ENCODE measurements around the gene CUL2.
"Not testable (repeated sequence)": the region's sequence is repeated elsewhere in the genome, so short reads cannot be mapped to it uniquely, and the experiment has no call there.

CUL2 gene

DNA sequence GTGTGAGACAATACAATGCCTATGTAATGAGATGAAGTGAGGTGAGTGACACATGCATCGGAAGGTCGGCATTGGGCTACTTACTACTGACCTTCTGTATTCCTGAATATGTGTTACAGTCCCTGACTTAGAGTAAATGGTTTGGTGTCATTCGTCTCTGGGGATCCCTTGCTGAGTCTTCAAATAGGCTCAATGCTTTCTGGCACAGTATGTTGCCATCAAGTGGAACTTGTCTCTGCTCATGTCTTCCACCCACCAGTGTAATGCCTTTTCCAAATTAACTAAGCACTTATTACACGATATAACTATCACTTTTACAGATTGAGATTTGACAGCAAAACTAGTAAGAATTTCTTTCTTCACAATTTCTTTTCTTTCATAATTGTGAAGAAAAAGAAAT is 10.9 kb downstream of the CUL2 start:
- DNase-seq: no peak

DNA sequence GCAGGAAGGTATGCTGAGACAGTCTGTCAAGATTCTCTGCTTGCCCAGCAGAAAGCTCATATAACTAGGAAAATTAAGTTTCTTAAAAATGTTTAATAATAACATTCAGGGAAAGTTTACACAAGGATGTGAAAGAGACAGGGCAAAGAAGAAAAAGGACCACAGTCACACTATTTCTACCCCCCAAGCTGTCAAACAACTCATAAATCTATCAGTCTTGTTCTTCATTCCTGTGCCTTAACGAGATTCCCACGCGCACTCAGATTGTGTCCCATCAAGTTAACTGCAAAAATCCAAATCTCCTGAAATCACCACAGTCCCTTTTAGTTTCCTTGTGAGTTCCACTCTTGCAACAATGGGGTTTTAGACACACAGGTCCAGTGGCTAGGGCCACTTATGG is 14.9 kb downstream of the CUL2 start:
- DNase-seq: no peak

DNA sequence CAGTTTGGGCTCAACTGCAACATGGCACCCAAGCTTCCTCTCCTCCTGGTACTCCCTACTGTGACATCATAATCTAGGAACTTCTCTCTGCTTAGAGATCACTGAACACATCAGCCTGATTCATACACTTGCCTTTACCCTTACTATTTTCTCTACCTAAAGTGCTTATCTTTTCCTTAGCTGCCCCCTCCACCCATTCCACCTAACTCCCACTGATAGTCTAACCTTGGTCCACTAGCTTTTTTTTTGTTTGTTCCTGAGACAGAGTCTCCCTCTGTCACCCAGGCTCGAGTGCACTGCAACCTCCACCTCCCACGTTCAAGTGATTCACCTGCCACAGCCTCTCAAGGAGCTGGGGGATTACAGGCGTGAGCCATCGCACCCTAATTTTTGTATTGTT is 15.9 kb downstream of the CUL2 start:
- no peak for DNase-seq

DNA sequence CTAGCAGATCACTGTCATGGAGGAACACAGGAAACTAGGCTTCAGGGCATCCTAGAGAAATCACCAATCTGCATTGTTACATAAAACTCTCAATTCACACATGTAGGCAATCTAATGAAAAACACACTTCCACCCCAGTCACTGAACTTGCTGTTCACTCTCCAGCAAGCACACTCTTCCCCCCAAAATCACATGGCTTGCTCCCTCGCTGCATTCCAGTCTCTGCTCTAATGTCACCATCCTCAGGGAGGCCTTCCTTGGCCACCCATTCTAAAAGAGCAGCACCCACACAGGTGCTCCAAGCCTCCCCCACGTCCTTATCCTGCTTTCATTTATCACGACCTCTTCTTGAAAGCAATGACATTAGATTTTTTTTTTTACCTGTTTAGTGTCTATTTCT is 19.6 kb downstream of the CUL2 start:
- no peak for DNase-seq

DNA sequence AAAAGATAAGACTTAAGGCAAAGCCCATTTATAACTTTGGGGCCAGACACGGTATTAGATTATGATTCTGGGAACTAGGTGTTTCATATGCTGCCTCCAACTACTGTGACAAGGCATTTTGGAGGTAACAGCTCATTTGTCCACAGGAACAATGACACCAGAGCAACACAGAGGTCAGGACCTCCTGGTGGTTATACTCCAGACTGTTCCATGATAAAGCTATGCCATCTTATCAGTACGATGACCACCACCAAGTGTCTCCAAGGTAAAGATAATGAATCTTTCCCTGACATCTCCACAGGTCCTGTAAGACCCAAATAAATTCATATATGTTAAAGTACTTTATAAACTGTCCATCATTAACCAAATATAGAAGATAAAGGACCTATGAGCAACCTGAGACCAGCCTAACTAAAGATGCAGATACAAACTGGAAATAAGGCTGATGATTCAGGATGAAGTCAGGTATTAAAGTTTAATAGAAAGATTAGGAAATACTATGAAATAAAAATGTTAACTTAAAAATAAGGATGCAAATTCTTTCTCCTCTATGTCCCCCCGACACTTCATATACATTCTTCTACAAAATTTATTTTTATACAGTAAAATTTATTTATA is 26.2 kb downstream of the CUL2 start:
- no peak for DNase-seq

DNA sequence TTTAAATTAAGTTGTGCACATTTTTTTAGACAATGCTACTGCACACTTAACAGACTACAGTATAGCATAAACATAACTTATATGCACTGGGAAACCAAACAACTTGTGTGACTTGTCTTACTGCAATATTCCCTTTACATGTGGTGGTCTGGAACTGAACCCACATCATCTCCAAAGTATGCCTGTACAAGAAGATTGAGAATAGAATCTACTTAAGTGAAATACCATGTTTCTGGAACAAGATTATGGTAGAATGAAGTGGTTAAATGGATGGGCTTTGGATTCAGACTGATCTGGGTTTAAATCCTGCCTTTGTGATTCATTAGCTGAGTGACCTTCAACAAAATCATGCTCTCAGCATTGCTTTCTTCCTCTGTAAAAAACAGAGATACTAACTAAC is 30.7 kb downstream of the CUL2 start:
- DNase-seq: no peak

DNA sequence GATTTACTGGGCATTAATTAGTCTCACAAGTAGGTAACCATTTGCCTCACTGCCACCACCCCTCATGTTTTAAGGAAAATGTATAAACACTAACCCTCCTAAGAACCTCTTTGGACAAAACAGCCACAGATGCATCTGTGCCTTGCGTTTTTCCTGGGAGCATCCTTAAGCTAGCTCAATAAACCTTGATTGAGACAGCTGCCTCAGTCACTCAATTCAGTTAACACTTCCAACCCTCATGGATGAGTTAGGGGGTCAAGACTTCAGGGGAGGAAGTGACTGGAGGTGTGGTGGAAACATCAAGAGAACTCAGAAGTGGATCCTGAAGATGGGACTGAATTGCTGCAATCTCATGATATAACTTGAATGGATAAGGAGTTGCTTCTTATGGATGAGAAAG is 31.5 kb downstream of the CUL2 start:
- DNase-seq: no peak

DNA sequence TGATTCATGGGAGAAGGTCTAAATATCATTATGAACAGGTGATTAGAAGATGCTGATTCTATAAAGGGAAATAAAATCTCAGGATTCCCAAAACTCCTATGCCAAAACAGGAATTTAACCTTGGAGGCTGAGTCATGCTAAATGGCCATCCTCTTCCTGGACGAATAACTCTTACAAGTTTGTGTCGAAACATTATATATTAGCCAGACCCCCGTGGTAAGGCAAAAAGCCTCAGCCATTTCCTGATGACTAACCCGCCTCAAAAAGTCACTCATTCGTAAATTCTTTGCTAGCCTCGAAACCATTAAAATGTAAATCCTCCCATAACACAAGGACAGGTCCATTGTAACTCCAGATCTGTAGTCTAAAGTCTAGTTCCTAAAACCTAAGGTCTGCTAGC is 32.0 kb downstream of the CUL2 start:
- no peak for DNase-seq

DNA sequence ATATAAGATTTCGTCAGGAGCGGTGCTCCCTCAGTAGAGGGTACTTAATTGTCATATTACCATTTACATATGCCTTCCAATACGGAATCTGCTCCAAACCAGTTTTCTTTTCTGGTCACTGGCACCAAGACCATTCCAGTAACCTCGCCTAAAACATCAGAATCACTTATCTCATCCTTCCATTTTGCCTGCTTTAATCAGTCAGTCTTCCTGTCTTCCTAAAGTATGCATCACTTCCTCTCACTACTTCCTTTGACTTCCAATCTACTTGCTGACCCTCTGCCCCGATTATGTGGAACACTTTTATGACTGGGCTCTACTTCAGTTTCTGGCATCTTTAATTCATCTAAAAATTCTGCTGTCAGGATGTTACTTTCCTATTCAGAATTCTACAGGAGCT is 33.5 kb downstream of the CUL2 start:
- no peak for DNase-seq

DNA sequence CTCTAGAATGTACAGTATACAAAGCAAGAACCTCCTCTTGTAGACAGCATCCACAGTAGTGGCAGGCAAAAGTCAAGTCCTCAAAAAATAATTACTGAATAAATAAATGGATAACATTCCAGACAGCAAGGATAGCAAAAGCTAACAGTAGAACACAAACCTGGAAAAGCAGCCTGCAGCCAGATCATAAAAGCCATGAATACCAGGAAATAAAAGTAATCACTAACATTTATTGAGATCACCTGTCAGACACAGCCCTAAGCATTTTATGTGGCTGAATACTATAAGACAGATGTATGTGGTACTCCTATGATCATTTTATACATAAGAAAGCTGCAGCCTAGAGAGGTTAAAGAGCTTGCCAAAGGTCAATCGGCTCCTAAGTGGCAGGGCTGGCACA is 34.0 kb downstream of the CUL2 start:
- no peak for DNase-seq

DNA sequence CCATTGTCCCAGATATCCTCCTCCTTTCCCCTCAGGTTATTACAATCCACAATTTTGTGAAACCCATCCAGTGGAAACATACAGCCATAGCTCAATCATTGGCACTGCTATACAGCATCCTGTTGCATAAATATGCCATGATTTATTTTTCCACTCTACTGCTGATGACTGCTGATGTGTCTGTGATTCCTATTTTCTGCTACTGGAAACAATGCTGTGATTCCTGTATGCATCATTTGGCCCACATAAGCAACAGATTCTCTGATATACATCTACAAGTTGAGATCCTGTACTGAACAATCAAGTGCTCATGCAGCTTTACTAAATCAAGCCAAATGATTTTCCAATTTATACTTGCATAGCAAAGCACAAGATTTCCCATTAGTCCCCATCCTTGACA is 39.6 kb downstream of the CUL2 start:
- no peak for DNase-seq

DNA sequence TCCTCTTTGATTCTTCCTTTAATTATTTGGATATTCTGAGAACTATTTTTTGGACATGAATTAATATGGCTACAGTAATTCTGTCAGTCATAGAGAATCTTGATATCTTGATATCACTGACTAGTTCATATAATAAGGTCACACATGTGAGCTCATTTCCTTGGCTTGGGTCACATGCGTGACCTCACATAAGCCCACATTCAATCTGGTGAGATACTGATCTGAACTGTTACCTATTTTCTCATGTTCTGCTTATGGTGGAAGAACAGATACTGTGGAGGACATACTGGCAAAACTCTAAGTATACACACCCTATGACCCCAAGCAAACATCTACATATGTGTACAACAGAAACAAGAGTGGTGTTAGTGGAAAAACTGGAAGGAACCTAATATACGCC is 44.1 kb downstream of the CUL2 start:
- DNase-seq: no peak

DNA sequence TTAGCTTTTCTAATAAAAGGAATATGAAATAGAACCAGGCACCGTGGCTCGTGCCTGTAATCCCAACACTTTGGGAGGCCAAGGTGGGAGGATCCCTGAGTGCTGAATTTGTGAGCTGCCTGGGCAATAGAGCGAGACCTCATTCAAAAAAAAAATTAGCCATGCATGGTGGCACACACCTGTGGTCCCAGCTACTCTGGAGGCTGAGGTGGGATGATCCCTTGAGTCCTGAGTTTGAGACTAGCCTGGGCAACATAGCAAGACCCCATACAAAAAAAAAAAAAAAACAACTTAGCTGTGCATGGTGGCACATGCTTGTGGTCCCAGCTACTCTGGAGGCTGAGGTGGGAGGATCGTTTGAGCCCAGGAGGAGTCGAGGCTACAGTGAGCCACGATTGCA is 44.9 kb downstream of the CUL2 start:
- DNase-seq: not testable (repeated sequence)

DNA sequence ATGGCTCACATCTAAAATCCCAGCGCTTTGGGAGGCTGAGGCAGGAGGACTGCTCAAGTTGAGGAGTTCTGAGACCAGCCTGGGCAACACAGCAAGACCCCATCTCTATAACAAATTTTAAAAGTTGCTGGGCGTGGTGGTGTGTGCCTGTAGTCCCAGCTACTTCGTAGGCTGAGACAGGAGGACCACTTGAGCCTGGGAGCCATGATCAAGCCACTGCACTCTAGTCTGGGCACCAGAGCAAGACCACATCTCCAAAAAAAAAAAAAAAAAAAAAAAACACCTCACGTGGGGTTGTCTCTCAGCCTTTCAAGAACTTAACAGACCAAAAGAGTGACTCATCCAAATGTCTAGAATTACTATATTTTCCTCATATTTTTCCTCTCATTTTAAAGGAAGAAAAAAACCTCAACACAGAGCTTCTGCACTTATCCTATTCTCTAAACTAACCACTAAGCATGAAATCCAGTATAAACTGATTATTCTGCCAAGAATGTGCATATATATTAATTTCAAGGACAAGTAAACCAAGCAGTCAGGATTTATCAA is 46.3 kb downstream of the CUL2 start:
- DNase-seq: no peak

DNA sequence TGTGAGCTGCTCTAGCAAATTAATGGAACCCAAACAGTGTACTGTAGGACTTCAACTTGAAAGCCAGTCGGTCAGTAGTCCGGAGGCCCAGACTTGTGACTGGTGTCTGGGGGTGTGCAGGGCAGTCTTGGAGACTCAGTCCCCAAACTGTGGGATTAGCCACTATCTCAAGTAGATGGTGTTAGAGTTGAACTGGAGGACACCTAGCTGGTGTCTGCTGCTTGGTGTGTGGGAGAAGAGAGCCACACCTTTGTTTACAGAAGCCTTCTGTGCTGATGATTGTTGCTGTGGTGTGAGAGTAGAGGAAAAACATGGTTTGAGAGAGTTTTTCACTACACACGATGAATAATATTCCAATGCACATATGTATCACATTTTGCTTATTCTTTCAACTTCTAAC is 47.4 kb downstream of the CUL2 start:
- no peak for DNase-seq

DNA sequence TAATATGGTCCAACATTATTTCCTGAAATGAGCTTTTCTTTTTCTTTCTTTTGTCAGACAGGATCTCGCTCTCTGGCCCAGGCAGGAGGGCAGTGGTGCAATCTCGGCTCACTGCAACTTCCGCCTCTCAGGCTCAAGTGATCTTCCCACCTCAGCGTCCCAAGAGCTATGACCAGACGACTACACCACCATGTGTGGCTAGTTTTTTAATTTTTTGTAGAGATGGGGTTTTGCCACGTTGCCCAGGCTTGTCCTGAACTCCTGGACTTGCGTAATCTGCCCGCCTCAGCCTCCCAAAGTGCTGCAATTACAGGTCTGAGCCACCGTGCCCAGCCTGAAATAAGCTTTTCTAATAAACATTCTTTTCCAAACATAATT is 48.6 kb downstream of the CUL2 start:
- no peak for DNase-seq

DNA sequence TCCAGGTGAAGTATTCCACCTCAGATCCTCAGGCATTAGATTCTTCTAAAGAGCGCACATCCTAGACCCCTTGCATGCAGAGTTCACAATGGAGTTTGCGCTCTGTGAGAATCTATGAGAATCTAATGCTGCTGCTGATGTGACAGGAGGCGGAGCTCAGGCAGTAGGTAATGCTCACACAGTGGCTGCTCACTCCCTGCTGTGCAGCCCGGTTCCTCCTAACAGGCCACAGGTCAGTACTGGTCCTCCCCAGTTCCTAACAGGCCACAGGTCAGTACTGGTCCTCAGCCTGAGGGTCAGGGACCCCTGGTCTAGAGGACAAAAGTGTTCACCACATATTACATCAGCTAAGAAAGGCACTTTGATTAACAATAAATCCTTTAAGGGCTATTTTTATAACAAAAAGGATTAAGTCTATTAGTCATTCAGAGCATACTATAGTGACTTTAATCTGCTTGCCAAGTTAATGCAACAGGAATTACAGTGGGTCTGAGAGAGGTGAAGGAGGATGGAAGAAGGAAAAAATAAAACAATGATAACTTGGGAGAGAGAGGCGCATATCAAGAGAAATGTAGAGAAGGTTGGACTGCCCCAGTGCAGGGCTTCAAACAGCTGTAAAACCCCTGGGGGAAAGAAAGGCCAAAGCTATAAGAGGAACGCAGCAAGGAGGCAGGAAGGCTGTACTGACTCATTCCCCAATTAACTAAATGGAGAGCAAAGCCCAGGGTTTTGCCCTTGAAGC is 49.2 kb downstream of the CUL2 start:
- DNase-seq: no peak

DNA sequence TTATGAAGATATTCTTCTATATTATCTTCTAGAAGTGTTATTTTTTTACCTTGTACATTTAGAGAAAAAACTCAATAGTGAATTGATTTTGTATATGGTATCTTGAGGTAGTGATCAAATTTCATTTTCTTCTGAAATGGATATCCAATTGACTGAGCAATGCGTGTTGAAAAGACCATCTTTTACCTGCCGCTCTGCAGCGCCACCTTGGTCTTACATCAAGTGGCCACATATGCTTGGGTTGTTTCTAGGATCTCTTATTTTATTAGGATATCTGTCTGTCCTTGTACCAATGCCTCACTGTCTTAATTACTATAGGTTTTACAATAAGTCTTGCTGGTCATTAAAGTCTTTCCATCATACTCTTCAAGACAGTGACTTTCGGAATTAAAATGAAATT is 53.0 kb downstream of the CUL2 start:
- no peak for DNase-seq

DNA sequence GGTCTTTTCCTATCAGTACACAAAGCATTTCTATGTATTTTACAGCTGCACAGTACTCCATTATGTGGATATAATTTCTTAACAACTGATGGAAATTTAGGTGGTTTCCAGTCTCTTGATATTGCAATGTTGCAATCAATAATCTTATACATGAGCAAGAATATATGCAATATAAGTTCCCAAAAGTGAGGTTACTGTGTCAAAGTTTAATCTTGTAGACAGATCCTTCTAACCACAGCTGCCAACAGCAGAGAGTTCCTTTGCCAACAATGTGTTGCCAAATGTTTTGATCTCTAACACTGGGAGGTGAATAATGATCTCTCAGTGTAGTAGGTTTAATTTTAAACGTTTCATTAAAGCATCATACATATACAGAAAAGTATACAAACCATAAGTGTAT is 54.5 kb downstream of the CUL2 start:
- DNase-seq: no peak

DNA sequence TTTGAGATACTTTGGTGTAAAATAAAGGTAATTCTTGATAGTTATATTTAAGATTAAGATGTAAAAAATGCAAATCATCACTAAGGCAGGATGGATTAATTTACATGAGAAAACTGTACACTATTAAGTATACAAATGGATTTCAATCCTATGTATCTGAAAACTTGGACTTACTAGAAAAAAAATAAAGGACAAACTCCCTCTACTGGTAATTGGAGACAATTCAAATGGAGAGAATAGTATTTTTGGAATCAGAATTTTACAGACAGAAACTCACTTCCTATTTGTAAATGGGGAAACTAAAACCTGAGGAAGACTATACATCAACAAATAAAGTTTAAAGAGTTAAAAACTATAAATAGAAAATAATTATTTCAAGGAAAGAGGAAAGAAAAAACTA is 62.6 kb downstream of the CUL2 start:
- no peak for DNase-seq

DNA sequence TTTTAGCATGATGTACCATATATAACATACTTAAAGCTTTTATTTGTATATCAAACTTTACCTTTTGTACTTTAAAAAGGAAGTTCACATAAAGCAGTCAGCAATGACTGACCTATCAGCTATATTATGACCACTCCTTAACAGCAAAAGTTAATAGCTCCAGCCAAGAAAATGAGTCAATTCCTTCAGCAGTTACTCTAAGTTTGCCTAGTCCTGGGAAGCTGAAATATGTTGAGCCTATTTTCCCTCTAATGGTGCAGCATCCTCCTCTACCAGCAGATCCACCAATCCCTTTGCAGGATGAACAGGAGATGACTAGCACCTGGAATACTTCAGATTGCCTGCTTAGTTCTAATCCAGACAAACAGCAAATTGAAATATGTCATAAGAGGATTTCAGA is 64.2 kb downstream of the CUL2 start:
- no peak for DNase-seq

DNA sequence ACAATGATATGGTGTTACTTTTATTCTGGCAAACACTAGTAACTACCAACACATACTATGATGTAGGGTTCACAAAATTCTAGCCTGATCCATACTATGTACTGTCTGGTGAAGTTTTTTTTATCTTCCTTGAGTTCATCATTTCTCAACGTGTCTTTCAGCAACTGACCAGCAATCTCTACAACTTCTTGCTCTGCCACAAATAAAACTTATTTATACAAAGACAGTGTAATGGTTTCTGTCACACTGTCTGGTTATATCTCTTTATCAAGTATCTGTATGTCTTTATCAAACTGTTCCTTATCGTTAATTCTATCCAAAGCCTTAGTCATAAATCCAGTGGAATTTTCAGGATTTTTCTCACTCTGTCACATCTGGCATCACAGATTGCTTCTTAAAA is 69.7 kb downstream of the CUL2 start:
- no peak for DNase-seq

DNA sequence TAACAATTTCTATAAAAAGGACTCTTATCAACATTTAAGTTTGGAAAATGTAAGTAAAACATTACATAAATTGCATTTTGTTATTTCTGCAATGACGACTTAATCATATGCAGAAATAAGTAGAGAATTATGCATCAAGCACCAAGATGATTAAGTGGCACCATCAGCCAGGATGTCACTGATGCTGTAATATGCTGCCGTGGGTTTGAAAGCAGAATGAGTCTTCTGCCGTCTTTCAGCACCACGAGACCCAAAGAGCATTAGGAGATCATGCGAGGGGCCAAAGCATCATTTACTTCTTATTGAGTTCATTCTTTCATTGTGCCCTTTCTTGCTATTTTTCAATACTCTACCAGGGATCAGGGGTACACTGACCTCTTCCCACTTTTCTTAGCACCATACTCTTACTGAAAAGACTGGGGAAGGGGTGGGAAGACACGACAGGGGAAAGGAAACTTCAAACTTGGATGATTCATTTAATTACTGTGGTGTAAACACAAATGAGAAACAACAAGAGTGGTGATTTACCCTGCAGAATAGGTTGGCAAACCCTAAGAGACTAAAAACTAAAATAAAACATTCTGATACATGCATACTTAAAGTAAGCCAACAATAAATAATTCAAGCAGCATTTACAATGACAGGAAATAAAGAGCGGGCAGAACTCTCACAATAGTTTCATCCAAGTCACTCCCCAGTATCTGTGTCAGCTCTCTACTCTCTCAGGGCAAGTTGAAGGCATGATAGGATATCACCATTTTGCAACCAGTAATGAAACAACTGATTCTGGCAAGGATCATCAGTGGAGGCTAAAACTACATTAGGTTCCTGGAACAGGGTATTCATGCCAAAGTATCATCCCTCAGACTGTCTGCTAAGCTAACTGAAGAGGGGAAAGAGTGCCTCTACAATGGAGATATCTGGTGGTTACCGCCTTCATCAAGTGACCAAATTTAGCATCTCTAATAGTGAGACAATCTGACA is 70.8 kb downstream of the CUL2 start:
- no peak for DNase-seq

DNA sequence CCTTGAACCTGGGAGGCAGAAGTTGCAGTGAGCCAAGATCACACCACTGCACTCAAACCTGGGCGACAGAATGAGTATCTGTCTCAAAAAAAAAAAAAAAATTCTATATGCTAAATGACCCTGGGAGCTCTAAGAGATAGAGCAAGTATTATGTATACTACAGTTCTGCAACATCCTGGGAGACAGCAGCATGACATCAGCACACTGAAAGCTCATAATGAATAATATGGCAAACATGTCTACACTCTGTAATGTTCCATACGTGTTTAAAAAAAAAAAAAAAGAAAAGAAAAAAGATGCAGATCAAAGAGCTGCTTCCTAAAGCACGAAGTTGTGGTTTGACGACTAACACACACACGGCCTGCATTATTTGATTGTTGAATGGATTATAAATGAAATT is 72.5 kb downstream of the CUL2 start:
- no peak for DNase-seq

Measured in NCI-H187 (cell line).